Activated T-cell treated with anti-CD3 and anti-CD28 coated beads, Interleukin-2, amount 50 U/mL, for 72 hours (primary cell): ENCODE results near the gene PTPRM. TPM values are rescaled to one million over a fixed set of nuclear protein-coding genes. Genes with fewer than 3 reads are reported as not detected.

Source experiments
- ATAC-seq, 2 donors: fragments of 150-1000 bp; cut with Tn5 transposase; replicated peaks in 1 of 2; 2 replicates each; pipeline ENCODE4 v1.10.0; 2021; ENCODE audit warnings: moderate library complexity in 2 of 2, mild to moderate bottlenecking in 1 of 2
- DNase-seq, 2 donors: peaks; one replicate each; pipeline ENCODE4 v3.0.0; 2021 to 2022; ENCODE audit warnings: mixed read lengths in 1 of 2
- H3K27ac Mint-ChIP-seq: one replicate; pipeline ENCODE4 v1.8.0; 2022; ENCODE audit warnings: mild to moderate bottlenecking, moderate library complexity, mixed read lengths
- H3K27me3 Mint-ChIP-seq: one replicate; pipeline ENCODE4 v1.8.0; 2022; ENCODE audit warnings: low read depth, mixed read lengths
- H3K36me3 Mint-ChIP-seq, 2 donors: one replicate each; pipeline ENCODE4 v1.8.0; 2022; ENCODE audit warnings: mixed read lengths in 2 of 2, mild to moderate bottlenecking in 1 of 2; ENCODE audit not compliant: insufficient read depth in 2 of 2
- H3K4me1 Mint-ChIP-seq: one replicate; pipeline ENCODE4 v1.8.0; 2022; ENCODE audit warnings: low read depth, mixed read lengths
- H3K4me3 Mint-ChIP-seq, 2 donors: one replicate each; pipeline ENCODE4 v1.8.0; 2022; ENCODE audit warnings: mild to moderate bottlenecking in 2 of 2, mixed read lengths in 2 of 2, moderate library complexity in 2 of 2
- H3K9me3 Mint-ChIP-seq, 2 donors: one replicate each; pipeline ENCODE4 v1.8.0; 2022; ENCODE audit warnings: mixed read lengths in 2 of 2
- total RNA-seq, 2 donors: library from RNA; stranded (reverse); gene quantifications; one replicate each; pipeline ENCODE4 v1.2.3, GENCODE V29; 2022

Gene PTPRM
- total RNA-seq, 2 donors from 2014 or later, result 6.3 to 21.3 TPM

- Mint-ChIP-seq H3K27ac (no peak overlapping the region), H3K27me3 (no peaks in the 10 kb centered on the region), H3K9me3 (no peaks in the 10 kb centered on the region), H3K4me1 (no peaks in the 10 kb centered on the region), H3K4me3 (no peak overlapping the region), H3K36me3 (no peaks in the 10 kb centered on the region)
- DNase-seq (no peak), ATAC-seq (no peak)
These were observed 222.9 kb downstream of the PTPRM start for GRCh38 chr18:7789856-7790552.

GRCh38 chr18:7793100-7793499, 226.0 kb downstream of the PTPRM start:
- Mint-ChIP-seq H3K27ac (no peak overlapping the region), H3K4me1 (no peaks in the 10 kb centered on the region), H3K27me3 (no peaks in the 10 kb centered on the region), H3K36me3 (no peaks in the 10 kb centered on the region), H3K4me3 (no peak overlapping the region), H3K9me3 (no peaks in the 10 kb centered on the region)
- DNase-seq (no peak), ATAC-seq (no peak)

GRCh38 chr18:7803956-7804469, 236.9 kb downstream of the PTPRM start:
- no peaks in the 10 kb centered on the region for H3K27me3 Mint-ChIP-seq
- DNase-seq, result no peak
- H3K27ac Mint-ChIP-seq, result no peak overlapping the region
- no peak overlapping the region for H3K4me3 Mint-ChIP-seq
- no peaks in the 10 kb centered on the region for H3K9me3 Mint-ChIP-seq
- no peak for ATAC-seq
- no peaks in the 10 kb centered on the region for H3K4me1 Mint-ChIP-seq
- H3K36me3 Mint-ChIP-seq, result no peaks in the 10 kb centered on the region

- DNase-seq (no peak), ATAC-seq (no peak)
- Mint-ChIP-seq H3K27me3 (no peaks in the 10 kb centered on the region), H3K36me3 (no peaks in the 10 kb centered on the region), H3K4me1 (no peaks in the 10 kb centered on the region), H3K27ac (no peak overlapping the region), H3K9me3 (no peaks in the 10 kb centered on the region), H3K4me3 (peak overlapping the region in 1 of 2 donors; percentile 17)
These were observed 238.0 kb downstream of the PTPRM start for GRCh38 chr18:7805096-7805495.

- Mint-ChIP-seq H3K27me3 (no peaks in the 10 kb centered on the region), H3K4me3 (no peak overlapping the region), H3K4me1 (no peaks in the 10 kb centered on the region), H3K36me3 (no peaks in the 10 kb centered on the region), H3K27ac (no peak overlapping the region), H3K9me3 (no peaks in the 10 kb centered on the region)
- DNase-seq (no peak), ATAC-seq (no peak)
These were observed 238.8 kb downstream of the PTPRM start for GRCh38 chr18:7805880-7806279.

- Mint-ChIP-seq H3K4me3 (no peak overlapping the region), H3K36me3 (no peaks in the 10 kb centered on the region), H3K27ac (no peak overlapping the region), H3K27me3 (no peaks in the 10 kb centered on the region), H3K4me1 (no peaks in the 10 kb centered on the region), H3K9me3 (peaks cover 0 to 2% of the 10 kb centered on the region in 2 donors)
- ATAC-seq (no peak), DNase-seq (no peak)
These were observed 240.9 kb downstream of the PTPRM start for GRCh38 chr18:7807936-7808453.

- Mint-ChIP-seq H3K27ac (no peak overlapping the region), H3K4me3 (no peak overlapping the region), H3K36me3 (peaks cover 0 to 1% of the 10 kb centered on the region in 2 donors), H3K9me3 (peaks cover 2 to 5% of the 10 kb centered on the region in 2 donors), H3K27me3 (no peaks in the 10 kb centered on the region), H3K4me1 (no peaks in the 10 kb centered on the region)
- DNase-seq (no peak), ATAC-seq (no peak)
These were observed 241.9 kb downstream of the PTPRM start for GRCh38 chr18:7808992-7809391.

GRCh38 chr18:7809455-7809854, 242.3 kb downstream of the PTPRM start:
- DNase-seq (no peak), ATAC-seq (no peak)
- Mint-ChIP-seq H3K36me3 (peaks cover 0 to 2% of the 10 kb centered on the region in 2 donors), H3K4me1 (no peaks in the 10 kb centered on the region), H3K27me3 (no peaks in the 10 kb centered on the region), H3K4me3 (no peak overlapping the region), H3K9me3 (peaks cover 5 to 8% of the 10 kb centered on the region in 2 donors), H3K27ac (no peak overlapping the region)

GRCh38 chr18:7809978-7810377, 242.9 kb downstream of the PTPRM start:
- H3K4me3 Mint-ChIP-seq, result no peak overlapping the region
- peaks cover 8% of the 10 kb centered on the region in 2 donors for H3K9me3 Mint-ChIP-seq
- DNase-seq, result no peak
- H3K27ac Mint-ChIP-seq, result no peak overlapping the region
- ATAC-seq, result no peak
- no peaks in the 10 kb centered on the region for H3K27me3 Mint-ChIP-seq
- H3K36me3 Mint-ChIP-seq, result peaks cover under 1 to 3% of the 10 kb centered on the region in 2 donors
- H3K4me1 Mint-ChIP-seq, result no peaks in the 10 kb centered on the region

- peaks cover 2 to 5% of the 10 kb centered on the region in 2 donors for H3K36me3 Mint-ChIP-seq
- DNase-seq (no peak), ATAC-seq (no peak)
- no peaks in the 10 kb centered on the region for H3K27me3 Mint-ChIP-seq
- H3K27ac Mint-ChIP-seq, result no peak overlapping the region
- no peaks in the 10 kb centered on the region for H3K4me1 Mint-ChIP-seq
- H3K9me3 Mint-ChIP-seq, result peaks cover 11 to 13% of the 10 kb centered on the region in 2 donors
- no peak overlapping the region for H3K4me3 Mint-ChIP-seq
These were observed 245.4 kb downstream of the PTPRM start for GRCh38 chr18:7812431-7813063.

- no peaks in the 10 kb centered on the region for H3K4me1 Mint-ChIP-seq
- ATAC-seq, result no peak
- DNase-seq, result no peak
- H3K27me3 Mint-ChIP-seq, result no peaks in the 10 kb centered on the region
- no peak overlapping the region for H3K4me3 Mint-ChIP-seq
- no peak overlapping the region for H3K27ac Mint-ChIP-seq
- peaks cover 11 to 13% of the 10 kb centered on the region in 2 donors for H3K9me3 Mint-ChIP-seq
- peaks cover 2 to 5% of the 10 kb centered on the region in 2 donors for H3K36me3 Mint-ChIP-seq
These were observed 246.0 kb downstream of the PTPRM start for GRCh38 chr18:7813131-7813530.

- no peaks in the 10 kb centered on the region for H3K27me3 Mint-ChIP-seq
- peaks cover 2 to 5% of the 10 kb centered on the region in 2 donors for H3K36me3 Mint-ChIP-seq
- H3K27ac Mint-ChIP-seq, result no peak overlapping the region
- no peak overlapping the region for H3K4me3 Mint-ChIP-seq
- no peak for ATAC-seq
- H3K9me3 Mint-ChIP-seq, result peaks cover 11 to 13% of the 10 kb centered on the region in 2 donors
- DNase-seq, result no peak
- H3K4me1 Mint-ChIP-seq, result no peaks in the 10 kb centered on the region
These were observed 247.7 kb downstream of the PTPRM start for GRCh38 chr18:7814754-7815315.

GRCh38 chr18:7815787-7816186, 248.7 kb downstream of the PTPRM start:
- H3K4me3 Mint-ChIP-seq, result no peak overlapping the region
- H3K36me3 Mint-ChIP-seq, result peaks cover 2 to 5% of the 10 kb centered on the region in 2 donors
- H3K27me3 Mint-ChIP-seq, result no peaks in the 10 kb centered on the region
- H3K4me1 Mint-ChIP-seq, result no peaks in the 10 kb centered on the region
- no peak overlapping the region for H3K27ac Mint-ChIP-seq
- no peak for ATAC-seq
- peaks cover 11 to 13% of the 10 kb centered on the region in 2 donors for H3K9me3 Mint-ChIP-seq
- no peak for DNase-seq
